Neutrophil (primary cell): Measurements from ENCODE around the gene KCTD1.

Experiments
- H3K27ac ChIP-seq: fragments of 200-600 bp; sonication (generic); 2 replicates; pipeline ENCODE4 v1.5.1; 2016; ENCODE audit warnings: mild to moderate bottlenecking, moderate library complexity
- H3K27me3 ChIP-seq: fragments of 200-600 bp; sonication (generic); 2 replicates; pipeline ENCODE4 v1.6.0; 2016; ENCODE audit warnings: mild to moderate bottlenecking
- H3K36me3 ChIP-seq: fragments of 200-600 bp; sonication (generic); 2 replicates; pipeline ENCODE4 v1.5.1; 2017
- H3K4me1 ChIP-seq, 2 experiments: fragments of 200-600 bp in 1 of 2; sonication (generic) in 1 of 2; 1 replicate in 1 of 2; 2 replicates in 1 of 2; pipeline versions ENCODE4 v1.5.1 to v1.6.1; 2013 to 2016; ENCODE audit warnings: low read depth in 1 of 2, low read length in 1 of 2, mild to moderate bottlenecking in 1 of 2, moderate library complexity in 1 of 2; ENCODE audit not compliant: control insufficient read depth in 1 of 2, insufficient read depth in 1 of 2
- H3K4me3 ChIP-seq, 2 experiments: fragments of 200-600 bp in 1 of 2; sonication (generic) in 1 of 2; 1 replicate in 1 of 2; 2 replicates in 1 of 2; pipeline ENCODE4 v1.5.1; 2013 to 2016; ENCODE audit warnings: low read depth in 1 of 2, low read length in 1 of 2, mild to moderate bottlenecking in 1 of 2, moderate library complexity in 1 of 2
- H3K9me3 ChIP-seq: fragments of 200-600 bp; sonication (generic); 2 replicates; pipeline ENCODE4 v1.5.1; 2016
- CTCF ChIP-seq: fragments of 200-600 bp; sonication (generic); IDR thresholded peaks from 2 replicates; pipeline ENCODE4 v1.5.1; 2016; ENCODE audit warnings: antibody characterized with exemption

The KCTD1 gene

GRCh38 chr18:26524002-26524401, 24.4 kb downstream of the KCTD1 start:
- H3K9me3 ChIP-seq = no peaks in the 10 kb centered on the region
- no peak for TF ChIP-seq CTCF

GRCh38 chr18:26521617-26522016, 26.7 kb downstream of the KCTD1 start:
- no peaks in the 10 kb centered on the region for H3K27me3 ChIP-seq
- no peak for TF ChIP-seq CTCF
- H3K9me3 ChIP-seq = no peaks in the 10 kb centered on the region

More at GRCh38 chr18:26524002-26524401, 24.4 kb downstream of the KCTD1 start:
- H3K4me1 ChIP-seq = no peaks in the 10 kb centered on the region
- H3K27ac ChIP-seq = no peak overlapping the region
- no peak overlapping the region for H3K4me3 ChIP-seq
- no peaks in the 10 kb centered on the region for H3K36me3 ChIP-seq
- H3K27me3 ChIP-seq = no peaks in the 10 kb centered on the region

GRCh38 chr18:26520974-26521373, 27.4 kb downstream of the KCTD1 start:
- Histone ChIP-seq H3K9me3 (no peaks in the 10 kb centered on the region), H3K36me3 (no peaks in the 10 kb centered on the region), H3K27ac (no peak overlapping the region), H3K4me3 (no peak overlapping the region), H3K27me3 (no peaks in the 10 kb centered on the region), H3K4me1 (no peaks in the 10 kb centered on the region)
- no peak for TF ChIP-seq CTCF

More at GRCh38 chr18:26521617-26522016, 26.7 kb downstream of the KCTD1 start:
- H3K4me1 ChIP-seq = no peaks in the 10 kb centered on the region
- H3K4me3 ChIP-seq = no peak overlapping the region
- no peaks in the 10 kb centered on the region for H3K36me3 ChIP-seq
- no peak overlapping the region for H3K27ac ChIP-seq

GRCh38 chr18:26519114-26519513, 29.2 kb downstream of the KCTD1 start:
- Histone ChIP-seq H3K4me1 (no peaks in the 10 kb centered on the region), H3K36me3 (no peaks in the 10 kb centered on the region), H3K9me3 (no peaks in the 10 kb centered on the region), H3K27me3 (no peaks in the 10 kb centered on the region), H3K27ac (no peak overlapping the region), H3K4me3 (no peak overlapping the region)
- no peak for TF ChIP-seq CTCF

- no peak for TF ChIP-seq CTCF
- Histone ChIP-seq H3K36me3 (no peaks in the 10 kb centered on the region), H3K4me1 (no peaks in the 10 kb centered on the region), H3K27ac (no peak overlapping the region), H3K9me3 (no peaks in the 10 kb centered on the region), H3K4me3 (no peak overlapping the region), H3K27me3 (no peaks in the 10 kb centered on the region)
These were observed 31.4 kb downstream of the KCTD1 start for GRCh38 chr18:26516964-26517363.
